Panc1 (cell line): ENCODE measurements around the gene SNRNP25.

ENCODE experiments used
- POLR2AphosphoS5 ChIP-seq: IDR thresholded peaks from 2 replicates; pipeline ENCODE4 v1.6.1; 2012; ENCODE audit warnings: mild to moderate bottlenecking, low read depth, low read length, moderate library complexity
- TF ChIP-seq, protein P1 (sequence below): fragments of 450-650 bp; IDR thresholded peaks from 2 replicates; pipeline ENCODE4 v1.5.1; 2017; ENCODE audit warnings: mild to moderate bottlenecking

DNA sequence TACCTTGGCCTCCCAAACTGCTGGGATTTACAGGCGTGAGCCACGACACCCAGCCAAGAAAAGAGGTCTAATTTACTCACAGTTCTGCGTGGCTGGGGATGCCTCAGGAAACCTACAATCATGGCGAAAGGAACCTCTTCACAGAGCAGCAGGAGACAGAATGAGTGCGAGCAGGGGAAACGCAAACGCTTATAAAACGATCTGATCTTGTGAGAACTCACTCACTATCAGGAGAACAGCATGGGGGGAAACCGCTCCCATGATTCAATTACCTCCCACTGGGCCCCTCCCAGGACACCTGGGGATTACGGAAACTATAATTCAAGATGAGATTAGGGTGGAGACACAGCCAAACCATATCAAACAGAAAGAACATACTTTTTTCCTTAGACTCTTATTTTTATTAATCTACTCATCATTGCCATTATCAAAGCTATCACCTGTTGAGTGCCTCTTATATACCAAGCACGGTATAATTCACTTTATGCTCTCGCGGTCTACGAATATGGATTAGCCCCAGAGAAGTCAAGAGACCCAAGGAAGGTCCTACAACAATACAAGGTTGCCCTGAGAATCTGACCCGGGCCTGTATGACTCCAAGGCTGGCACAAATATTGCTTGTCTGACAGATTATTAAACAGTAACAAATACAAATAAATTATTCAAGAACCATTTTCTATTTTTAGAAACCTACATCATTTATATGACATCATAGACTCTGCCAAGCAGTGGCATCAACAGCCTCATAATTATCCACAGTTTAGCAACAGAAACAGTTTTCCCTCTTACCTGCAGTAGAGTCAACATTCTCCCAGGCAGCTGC is 2.6 kb upstream of the SNRNP25 start:
- TF ChIP-seq, protein P1, sequence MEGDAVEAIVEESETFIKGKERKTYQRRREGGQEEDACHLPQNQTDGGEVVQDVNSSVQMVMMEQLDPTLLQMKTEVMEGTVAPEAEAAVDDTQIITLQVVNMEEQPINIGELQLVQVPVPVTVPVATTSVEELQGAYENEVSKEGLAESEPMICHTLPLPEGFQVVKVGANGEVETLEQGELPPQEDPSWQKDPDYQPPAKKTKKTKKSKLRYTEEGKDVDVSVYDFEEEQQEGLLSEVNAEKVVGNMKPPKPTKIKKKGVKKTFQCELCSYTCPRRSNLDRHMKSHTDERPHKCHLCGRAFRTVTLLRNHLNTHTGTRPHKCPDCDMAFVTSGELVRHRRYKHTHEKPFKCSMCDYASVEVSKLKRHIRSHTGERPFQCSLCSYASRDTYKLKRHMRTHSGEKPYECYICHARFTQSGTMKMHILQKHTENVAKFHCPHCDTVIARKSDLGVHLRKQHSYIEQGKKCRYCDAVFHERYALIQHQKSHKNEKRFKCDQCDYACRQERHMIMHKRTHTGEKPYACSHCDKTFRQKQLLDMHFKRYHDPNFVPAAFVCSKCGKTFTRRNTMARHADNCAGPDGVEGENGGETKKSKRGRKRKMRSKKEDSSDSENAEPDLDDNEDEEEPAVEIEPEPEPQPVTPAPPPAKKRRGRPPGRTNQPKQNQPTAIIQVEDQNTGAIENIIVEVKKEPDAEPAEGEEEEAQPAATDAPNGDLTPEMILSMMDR, result no peak
- no peak for TF ChIP-seq POLR2AphosphoS5
